Stimulated activated CD4-positive, alpha-beta T cell treated with anti-CD3 and anti-CD28 coated beads, Interleukin-2, amount 100 ng/mL, for 4 hours (primary cell): ENCODE data around the gene ARFRP1.
"Not testable (repeated sequence)": the region's sequence is repeated elsewhere in the genome, so short reads cannot be mapped to it uniquely, and the experiment has no call there.

ENCODE experiments used
- DNase-seq: peaks from one replicate; pipeline ENCODE4 v3.0.0-alpha.2; 2020; ENCODE audit warnings: low read depth

ARFRP1 gene

DNA sequence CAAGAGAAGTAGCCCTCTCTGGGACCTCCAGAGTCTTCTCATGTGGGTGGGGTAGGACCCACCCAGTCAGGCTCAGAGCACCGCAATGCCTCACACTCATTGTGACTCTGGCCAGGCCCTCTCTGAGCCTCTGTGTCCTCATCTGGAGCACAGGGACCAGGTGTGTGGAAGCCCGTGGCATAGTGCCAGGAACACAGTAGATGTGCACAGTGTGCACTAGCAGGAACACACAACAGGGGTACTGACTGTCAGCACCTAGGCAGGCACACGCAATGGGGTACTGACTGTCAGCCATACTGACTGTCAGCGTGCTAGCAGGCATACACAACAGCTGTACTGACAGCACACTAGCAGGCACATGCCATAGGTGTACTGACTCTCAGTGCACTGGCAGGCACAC lies 52.5 kb downstream of the ARFRP1 start:
- no peak for DNase-seq

DNA sequence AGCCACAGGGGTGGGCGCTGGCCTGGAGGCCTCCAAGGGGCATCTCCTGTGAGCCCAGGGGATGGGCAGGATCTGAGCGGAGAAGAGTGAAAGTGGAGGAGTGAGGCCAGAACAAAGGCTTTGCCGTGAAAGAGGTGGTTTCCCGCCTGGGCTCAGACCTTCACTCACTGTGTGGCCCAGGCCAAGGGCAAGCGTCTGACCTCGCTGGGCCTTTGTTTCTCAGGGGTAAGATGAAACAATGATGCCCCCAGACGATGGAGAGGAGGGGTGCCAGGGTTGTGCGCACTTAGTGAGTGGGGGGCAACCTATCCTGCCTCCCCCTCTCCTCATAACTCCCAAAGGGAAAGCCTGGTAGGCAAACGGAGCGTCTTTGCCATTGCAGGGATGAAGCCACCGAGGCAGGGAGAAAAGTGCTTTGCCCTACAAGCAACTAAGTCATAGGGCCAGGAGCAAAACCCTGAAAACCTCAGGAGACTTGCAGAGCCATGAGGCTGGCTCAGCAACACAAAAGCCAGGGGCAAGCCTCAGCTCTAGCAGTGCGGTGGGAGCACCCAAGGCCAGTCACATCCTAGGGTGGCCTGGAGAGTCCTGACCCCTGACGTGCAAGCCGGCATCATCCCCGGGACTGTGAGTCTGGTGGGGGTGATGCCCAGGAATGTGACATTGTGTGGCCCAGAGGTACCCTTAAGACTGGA lies 53.7 kb downstream of the ARFRP1 start:
- no peak for DNase-seq

DNA sequence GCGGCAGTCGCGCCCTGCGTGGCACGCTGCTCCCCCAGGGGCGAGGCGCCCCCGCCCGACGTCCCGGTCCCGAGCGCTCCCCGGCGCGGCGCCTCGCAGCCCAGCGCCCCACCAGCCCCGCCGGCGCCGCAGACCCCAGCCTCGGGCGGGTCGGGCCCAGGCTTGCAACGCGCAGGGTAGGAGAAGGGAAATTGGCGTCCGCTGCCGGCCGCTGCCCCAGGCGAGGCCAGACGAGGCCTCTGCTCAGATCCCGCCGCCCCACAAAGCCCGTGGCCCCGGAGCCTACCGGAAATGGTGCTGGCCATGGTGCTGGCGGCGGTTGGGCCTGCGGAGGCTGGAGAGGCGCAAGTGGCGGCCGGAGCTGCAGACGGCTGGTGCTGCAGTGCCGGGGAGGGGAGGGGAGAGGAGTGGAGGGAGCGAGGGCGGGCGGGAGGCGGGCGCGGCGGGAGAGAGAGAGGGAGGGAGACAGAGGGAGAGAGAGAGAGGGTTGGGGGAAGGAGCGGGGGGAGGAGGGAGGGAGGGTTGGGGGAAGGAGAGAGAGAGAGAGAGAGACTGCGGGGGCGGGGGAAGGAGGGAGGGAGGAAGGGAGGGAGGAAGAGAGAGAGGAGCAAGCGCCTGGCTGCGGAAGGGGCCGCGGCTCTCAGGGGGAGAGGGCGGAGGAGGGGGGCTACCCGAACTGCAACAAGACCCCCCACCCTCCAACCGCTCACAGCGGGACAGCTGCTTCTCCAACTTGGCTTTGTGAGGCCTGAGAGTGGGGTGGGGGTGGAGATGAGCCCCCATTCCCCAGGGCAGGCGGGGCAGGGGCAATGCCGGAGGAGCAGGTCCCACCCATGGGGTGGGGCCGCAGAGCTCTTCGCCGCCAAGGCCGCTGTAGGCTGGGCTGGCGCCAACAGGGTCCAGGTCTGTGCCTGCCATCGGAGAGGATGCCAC lies 54.5 kb downstream of the ARFRP1 start, which contains the start of gene STMN3:
Gene STMN3, minus strand, starts transcription at position 384 of the 933 bp plus-strand sequence. Its CDS starts 79 bp downstream, at position 305.
- peak; percentile 60 for DNase-seq

DNA sequence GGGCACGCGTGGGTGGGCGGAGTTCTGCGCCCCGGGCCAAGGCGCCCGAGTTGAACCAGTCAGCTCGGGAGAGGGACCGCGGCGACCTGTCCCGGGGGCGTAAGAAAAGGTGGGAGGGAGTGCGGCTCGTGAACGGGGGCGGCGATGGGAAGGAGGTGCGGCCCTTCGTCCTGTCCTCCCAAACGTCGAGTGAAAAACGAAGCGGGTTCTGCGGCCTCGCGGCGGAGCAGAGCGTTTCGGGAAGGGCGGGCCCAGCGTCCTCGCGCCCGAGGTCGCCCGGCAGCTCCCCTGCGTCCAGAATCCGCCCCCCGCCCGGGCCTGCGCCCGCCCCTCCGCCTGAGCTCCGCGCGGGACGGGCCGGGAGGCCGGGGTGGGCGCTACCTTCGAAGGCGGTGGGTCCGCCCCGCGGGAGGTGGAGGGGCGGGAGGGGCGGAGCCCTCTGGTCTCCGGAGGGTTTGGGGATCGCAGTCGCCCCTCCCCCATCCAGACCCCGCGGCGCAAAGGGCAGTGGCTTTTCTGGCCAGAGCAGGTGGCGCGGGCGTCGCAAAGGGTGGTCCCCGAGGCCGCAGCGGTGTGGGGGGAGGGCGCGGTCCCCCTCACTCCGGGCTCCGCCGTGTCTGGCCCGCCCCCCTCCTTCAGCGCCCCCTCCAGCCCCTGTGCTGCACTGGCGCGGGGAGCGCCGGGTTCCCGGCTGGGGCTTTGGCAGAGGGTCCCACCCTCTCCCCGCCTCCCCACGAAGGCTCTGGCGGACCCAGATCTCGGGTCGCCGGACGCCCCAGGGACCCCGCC lies 55.4 kb downstream of the ARFRP1 start:
- DNase-seq, result peak; percentile 55

DNA sequence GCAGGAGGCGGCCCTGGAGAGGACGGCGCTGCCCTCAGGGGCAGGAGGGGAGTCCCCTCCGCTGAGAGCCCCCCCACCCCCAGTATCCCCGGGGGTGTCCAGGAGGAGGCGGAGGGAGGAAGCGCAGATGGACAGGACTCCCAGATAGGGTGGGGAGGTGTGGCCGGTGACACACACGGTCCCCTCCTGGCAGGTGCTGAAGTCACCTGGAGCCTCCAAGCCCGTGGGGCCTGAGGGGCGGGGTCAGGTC lies 55.9 kb downstream of the ARFRP1 start:
- DNase-seq, result no peak

DNA sequence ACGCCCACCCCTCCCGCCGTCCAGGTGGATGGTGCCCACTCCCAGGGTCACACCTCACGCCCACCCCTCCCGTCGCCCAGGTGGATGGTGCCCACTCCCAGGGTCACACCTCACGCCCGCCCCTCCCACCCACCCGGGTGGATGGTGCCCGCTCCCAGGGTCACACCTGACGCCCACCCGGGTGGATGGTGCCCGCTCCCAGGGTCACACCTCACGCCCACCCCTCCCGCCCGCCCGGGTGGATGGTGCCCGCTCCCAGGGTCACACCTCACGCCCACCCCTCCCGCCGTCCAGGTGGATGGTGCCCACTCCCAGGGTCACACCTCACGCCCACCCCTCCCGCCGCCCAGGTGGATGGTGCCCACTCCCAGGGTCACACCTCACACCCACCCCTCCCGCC lies 57.3 kb downstream of the ARFRP1 start:
- not testable (repeated sequence) for DNase-seq

DNA sequence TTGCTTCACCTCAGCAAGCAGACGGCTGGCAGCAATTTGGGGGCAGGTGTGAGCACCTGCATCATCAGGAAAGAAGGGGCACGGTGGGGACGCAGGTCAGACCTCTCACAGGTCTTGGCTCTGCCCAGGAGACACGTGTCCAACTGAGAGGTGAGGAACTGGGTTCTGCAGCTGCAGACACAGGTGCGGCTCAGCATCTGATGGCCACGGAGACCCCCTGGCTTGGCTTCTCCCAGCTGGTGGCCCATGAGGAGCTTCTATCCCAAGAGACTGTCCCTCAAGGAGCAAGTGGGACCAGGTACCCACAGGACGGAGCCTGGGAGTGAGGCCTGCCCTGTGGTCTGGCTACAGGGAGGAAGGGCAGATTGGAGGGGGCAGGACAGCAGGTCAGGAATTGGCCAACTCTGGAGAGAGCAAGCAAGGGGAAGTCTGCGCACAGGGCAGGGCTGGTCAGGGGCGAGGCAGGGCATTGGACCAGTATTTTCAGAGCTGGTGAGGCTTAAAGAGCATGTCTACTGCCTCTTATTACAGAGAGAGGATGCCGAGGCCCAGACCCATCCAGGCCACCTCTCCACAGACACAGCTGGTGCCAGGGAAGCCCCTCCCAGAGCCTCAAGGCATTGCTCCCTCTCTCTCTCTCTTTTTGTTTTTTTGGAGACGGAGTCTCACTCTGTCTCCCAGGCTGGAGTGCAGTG lies 58.7 kb downstream of the ARFRP1 start:
- DNase-seq, result no peak
